Measurements from ENCODE around the gene HERPUD1.

Gene HERPUD1

GRCh38 chr16:56936491-56936890 lies 4.5 kb downstream of the HERPUD1 start:
- DNase-seq: no peak

- no peak for DNase-seq
These were observed 5.0 kb downstream of the HERPUD1 start for GRCh38 chr16:56936950-56937349.

GRCh38 chr16:56938664-56939513 lies 6.9 kb downstream of the HERPUD1 start:
- no peak for DNase-seq

- no peak for DNase-seq
These were observed 7.9 kb downstream of the HERPUD1 start for GRCh38 chr16:56939801-56940200.

GRCh38 chr16:56941092-56941491 lies 9.2 kb downstream of the HERPUD1 start:
- DNase-seq: no peak

- no peak for DNase-seq
These were observed 10.0 kb downstream of the HERPUD1 start for GRCh38 chr16:56941856-56942331.

GRCh38 chr16:56943761-56944375 lies 11.9 kb downstream of the HERPUD1 start:
- DNase-seq: no peak

- DNase-seq: no peak
These were observed 13.3 kb downstream of the HERPUD1 start for GRCh38 chr16:56944954-56945839.

GRCh38 chr16:56945847-56946527 lies 14.0 kb downstream of the HERPUD1 start:
- no peak for DNase-seq

GRCh38 chr16:56946767-56947603 lies 15.0 kb downstream of the HERPUD1 start:
- DNase-seq: no peak

- no peak for DNase-seq
These were observed 15.7 kb downstream of the HERPUD1 start for GRCh38 chr16:56947604-56947995.

GRCh38 chr16:56948234-56948633 lies 16.3 kb downstream of the HERPUD1 start:
- no peak for DNase-seq

- DNase-seq: no peak
These were observed 18.1 kb downstream of the HERPUD1 start for GRCh38 chr16:56950051-56950450.

GRCh38 chr16:56950455-56950854 lies 18.5 kb downstream of the HERPUD1 start:
- DNase-seq: no peak

GRCh38 chr16:56950881-56951771 lies 19.2 kb downstream of the HERPUD1 start:
- peak; percentile 52 for DNase-seq

- DNase-seq: no peak
These were observed 21.1 kb downstream of the HERPUD1 start for GRCh38 chr16:56953006-56953405.

- DNase-seq: no peak
These were observed 24.1 kb downstream of the HERPUD1 start for GRCh38 chr16:56956076-56956475.

GRCh38 chr16:56956756-56957155 lies 24.8 kb downstream of the HERPUD1 start:
- DNase-seq: no peak

- DNase-seq: no peak
These were observed 28.8 kb downstream of the HERPUD1 start for GRCh38 chr16:56960681-56961281.

GRCh38 chr16:56961386-56961785 lies 29.4 kb downstream of the HERPUD1 start:
- no peak for DNase-seq

Data from GF-D8 (cell line).